Inflammatory macrophage (primary cell): ENCODE results near the gene ZFHX2.

ENCODE experiments used
- DNase-seq, 2 donors: peaks; one replicate each; pipeline ENCODE4 v3.0.0-alpha.2; 2020 to 2022

The ZFHX2 gene

DNA sequence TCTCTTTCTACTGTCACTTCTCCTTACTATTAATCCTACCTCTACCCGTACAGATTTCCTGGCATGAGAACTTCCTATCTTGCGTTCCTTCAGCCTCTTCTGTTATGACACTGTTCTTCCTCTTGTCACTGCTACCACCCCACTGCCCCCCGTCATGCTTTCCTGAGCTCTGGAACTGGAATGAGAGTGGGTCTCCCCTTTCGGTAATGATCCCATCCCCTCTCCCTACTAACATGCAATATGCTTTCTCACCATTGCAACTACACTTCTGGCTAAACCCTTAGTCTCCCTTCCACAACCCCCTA is 20.9 kb upstream of the ZFHX2 start:
- DNase-seq = no peak

DNA sequence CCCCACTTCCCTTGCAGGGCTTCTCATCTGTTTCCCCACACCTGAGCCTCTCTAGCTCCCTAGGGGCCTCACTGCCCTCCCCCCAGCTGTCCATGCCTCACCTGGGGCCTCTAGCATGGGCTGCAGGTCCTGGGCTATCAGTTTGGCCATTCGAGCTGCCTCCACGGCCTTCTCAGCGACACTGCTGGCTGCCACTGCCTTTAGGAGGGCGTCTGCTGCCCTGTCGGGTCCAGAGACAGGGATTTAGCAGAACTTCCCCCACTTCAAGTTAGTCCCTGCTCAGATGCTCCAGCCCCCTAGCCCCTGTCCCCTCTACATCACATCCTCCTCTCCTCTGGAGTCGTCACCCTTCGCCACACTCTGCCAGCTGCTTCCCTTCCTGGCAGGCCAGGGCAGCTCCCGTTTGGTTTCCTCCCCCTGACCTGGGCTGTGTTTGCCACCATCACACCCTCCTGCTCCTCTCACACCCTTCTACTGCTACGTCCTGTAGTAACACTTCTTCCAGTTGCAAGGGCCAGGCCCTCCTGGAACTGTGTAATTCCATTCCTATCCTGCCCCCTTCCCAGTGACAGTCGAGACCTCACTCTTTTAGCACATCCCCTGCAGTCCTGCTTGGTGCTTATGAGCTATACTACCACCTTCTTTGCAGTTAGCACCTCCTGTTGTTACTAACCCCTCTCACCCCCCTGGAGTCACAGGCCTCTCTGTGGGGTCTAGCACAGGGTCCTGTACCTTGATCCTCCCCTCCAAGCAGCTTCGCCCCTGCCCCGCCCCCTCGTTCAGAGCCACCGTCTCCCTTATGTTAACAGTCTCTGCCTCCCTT is 20.3 kb upstream of the ZFHX2 start:
- no peak for DNase-seq

DNA sequence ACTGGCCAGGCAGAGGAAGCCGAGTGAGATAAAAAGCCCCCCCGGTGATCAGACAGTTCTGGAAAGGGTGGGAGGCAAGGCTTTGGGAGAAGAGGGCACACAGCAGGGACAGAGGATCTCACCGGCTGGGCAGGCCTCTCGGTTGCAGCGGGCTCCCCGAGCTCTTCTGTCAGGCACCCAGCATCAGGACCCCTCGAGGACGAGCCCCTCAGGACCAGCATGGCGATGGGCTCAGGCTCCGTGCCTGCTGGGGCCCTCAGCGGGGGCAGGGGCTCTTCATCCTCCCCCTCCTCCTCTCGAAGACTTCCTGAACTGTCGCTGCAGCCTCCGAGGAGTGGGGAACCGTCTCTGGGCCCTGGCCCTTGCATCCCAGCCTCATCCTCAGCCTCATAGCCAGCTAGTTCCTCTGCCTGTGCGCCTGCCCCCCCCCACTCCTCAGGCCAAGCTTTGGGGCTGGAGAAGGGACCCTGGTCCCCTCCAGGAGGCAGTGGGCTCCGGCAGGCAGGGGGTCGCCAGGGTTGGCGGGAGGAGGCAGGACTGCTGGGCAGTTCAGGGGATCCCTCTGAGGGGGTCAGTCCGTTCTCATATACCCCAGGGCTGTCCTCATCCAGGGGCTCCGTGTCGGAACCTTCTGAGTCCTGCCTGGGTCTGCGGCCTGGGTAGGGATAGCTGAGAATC is 19.4 kb upstream of the ZFHX2 start:
- no peak for DNase-seq

- DNase-seq = no peak
Measured at GRCh38 chr14:23569443-23570151, 18.0 kb upstream of the ZFHX2 start.

GRCh38 chr14:23568600-23569331 is 17.2 kb upstream of the ZFHX2 start:
- peak; percentile 47 to 52 for DNase-seq

DNA sequence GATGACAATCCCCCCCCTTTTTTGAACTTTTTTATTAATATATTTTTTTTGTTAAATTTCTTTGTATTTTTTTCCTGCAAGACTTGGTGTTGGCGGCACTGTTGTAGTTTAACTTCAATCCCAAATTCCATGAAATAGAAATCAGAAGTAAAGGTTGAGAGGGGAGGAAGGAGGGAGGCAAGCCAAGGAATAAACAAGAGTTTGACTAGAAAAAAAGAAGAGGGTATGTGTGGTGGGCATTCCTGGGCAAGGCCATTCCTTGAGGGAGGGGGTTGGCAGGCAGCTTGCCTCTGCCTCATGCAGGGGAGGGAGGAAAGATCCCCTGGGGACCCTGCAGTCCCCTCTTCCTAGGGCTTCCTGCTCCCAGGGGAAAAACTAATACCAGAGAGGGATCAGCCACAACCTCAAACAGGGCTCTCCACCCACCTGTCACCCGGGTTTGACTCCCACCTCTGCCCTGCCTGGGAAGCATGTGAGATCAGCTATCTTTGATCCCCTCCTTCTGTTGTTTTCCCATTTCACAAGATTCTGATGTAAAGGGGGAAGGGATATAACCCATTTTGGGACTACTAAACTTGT is 16.5 kb upstream of the ZFHX2 start:
- DNase-seq = no peak

DNA sequence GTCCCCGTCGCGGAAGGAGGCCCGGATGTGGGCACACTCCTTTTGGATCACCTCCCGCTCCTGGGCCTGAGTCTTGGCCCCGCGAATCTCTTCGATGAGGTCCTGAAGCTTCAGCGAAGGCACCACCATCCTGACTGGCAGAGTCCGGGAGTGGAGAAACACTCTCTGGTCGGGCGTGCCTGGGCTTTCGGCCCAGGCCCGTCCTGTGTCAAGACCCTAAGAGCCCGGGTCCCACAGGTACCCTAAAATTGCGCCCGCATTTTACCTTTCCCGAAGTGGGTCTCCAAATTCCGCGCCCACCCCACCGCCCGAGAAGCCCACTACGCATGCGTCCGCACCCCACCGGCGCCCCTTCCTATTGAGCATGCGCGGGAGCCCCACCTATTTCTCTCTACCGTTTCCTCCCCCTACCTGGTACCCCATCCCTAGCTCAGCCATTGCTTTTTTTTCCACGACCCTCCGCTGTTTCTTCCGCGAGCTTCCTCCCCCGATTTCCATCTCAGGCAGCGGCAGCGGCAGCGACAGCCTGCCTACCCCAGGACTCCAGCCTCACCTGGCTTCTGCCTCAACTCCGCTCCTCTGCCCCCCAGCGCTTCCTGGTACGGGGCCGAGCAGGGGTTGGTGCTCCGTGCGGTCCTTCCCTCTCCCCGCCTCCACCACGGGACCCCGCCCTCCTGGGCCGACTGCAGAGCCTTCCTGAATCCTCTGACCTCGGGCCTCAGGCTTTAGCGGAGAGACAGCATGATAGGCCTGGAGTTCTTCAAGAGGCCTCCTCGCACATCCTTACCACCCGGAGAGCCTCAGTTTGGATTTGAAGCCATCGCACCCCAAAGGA is 15.8 kb upstream of the ZFHX2 start, which contains the start of gene AP1G2:
TSS of gene AP1G2 (minus strand) at position 606 of the 835 bp plus-strand sequence. CDS start at position 129, 477 bp downstream.
- peak; percentile 82 to 87 for DNase-seq

- no peak for DNase-seq
Measured at GRCh38 chr14:23566778-23567185, 15.2 kb upstream of the ZFHX2 start.

GRCh38 chr14:23566112-23566777 is 14.7 kb upstream of the ZFHX2 start:
- DNase-seq = no peak

- no peak for DNase-seq
Measured at GRCh38 chr14:23565626-23566025, 14.1 kb upstream of the ZFHX2 start.

GRCh38 chr14:23564876-23565275 is 13.3 kb upstream of the ZFHX2 start:
- no peak for DNase-seq

- DNase-seq = no peak
Measured at GRCh38 chr14:23564181-23564812, 12.7 kb upstream of the ZFHX2 start.

DNA sequence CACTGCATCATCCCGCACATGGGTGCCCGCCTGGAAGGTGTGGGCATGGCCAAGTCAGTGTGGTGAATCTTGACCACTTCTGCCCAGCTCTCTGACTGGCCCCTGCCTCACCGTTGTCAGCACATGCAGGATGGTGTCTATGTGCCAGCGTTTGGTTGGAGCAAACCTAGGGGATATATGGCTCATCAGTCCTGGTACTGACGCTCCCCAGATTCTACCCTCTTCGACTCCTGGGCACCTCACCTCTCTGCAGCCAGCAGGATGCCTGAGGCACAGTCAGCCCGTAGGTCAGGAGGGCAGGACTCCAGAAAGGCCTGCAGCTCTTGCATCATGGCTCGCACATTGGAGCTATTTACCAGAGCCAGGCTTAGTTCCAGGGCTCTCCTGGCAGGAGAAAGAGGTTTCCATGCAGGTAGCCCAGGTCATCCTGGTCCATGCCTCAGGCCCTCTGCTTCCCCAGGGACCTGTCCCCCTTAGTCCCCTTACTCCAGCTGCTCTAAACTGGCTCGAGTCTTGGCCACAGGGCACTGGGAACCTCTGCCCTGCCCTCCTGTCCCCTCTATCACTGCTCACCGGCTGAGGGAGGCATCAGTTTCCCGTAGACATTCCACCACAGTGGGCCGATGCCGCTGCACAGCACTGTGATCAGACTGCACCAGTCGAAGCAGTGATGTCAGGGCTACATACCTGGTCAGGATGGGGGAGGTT is 12.1 kb upstream of the ZFHX2 start:
- no peak for DNase-seq

- DNase-seq = peak; percentile 39 to 46
Measured at GRCh38 chr14:23562822-23563472, 11.4 kb upstream of the ZFHX2 start.

- DNase-seq = no peak
Measured at GRCh38 chr14:23561873-23562821, 10.6 kb upstream of the ZFHX2 start.

- DNase-seq = no peak
Measured at GRCh38 chr14:23561259-23561658, 9.7 kb upstream of the ZFHX2 start.

DNA sequence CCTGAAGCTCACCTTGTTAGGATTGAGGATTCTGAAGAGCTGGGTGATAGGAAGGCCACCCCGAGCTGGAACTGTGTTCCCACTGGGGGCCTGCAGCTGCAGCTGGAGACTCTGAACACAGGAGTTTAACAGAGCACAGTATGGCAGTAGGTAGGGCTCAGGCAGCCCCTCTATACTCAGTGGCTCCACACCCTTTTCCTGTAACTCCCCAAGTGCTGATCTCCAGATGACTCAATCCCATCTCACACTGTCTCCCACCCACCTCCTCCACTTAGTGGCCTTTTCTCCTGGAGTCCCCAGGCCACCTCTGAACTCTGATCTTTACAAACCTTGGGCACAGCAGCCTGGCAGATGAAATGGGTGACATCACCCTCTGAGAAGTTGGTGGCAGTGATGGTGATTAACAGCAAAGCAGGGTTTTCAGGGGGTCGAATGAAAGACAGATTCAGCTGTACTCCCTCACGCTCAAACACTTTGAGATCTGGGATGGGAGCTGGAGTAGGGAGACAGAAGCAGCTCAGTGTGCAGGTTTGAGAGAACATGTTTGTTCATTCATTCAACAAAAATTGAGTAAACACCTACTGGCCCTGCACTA is 8.5 kb upstream of the ZFHX2 start:
- DNase-seq = no peak
